ENCODE results near the gene U2AF2. TPM values are rescaled to one million over a fixed set of nuclear protein-coding genes. Genes with fewer than 3 reads are reported as not detected.

U2AF2 gene
- total and polyA plus RNA-seq, 11 donors: 39.9 to 104 (median 72.7) TPM

GRCh38 chr19:55655648-55656040 is 809 bp downstream of the U2AF2 start:
- H3K4me3 ChIP-seq: peak overlapping the region; percentile 66 to 99 (median 95)
- H3K27ac ChIP-seq: peak overlapping the region; percentile 94 to 100 (median 99)
- no peaks in the 10 kb centered on the region for H3K9me3 ChIP-seq
- ATAC-seq (no peak), DNase-seq (no peak)
- H3K4me1 ChIP-seq: peaks cover 12 to 56% (median 48%) of the 10 kb centered on the region in 12 donors
- 0 to 3% (median 1%) methylated on average over 19 of the region's 19 CpGs for WGBS, 4 donors
- no peak for TF ChIP-seq CTCF (IDR thresholded peaks at IDR 0.05)
- TF ChIP-seq POLR2A (IDR thresholded peaks at IDR 0.05): no peak
- intact Hi-C loops (cut with DNase I): loop anchor here in 1 of 10 donors (2.0 kb wide), 1 partner anchor 19 kb away; the partner anchor contains the start of gene EPN1
- H3K27me3 ChIP-seq: no peaks in the 10 kb centered on the region
- H3K36me3 ChIP-seq: peaks cover 0 to 24% (median 16%) of the 10 kb centered on the region in 9 donors

- Histone ChIP-seq H3K36me3 (peaks cover 0 to 31% (median 25%) of the 10 kb centered on the region in 9 donors), H3K4me3 (peak overlapping the region in 11 of 12 donors; percentile 66 to 99 (median 94)), H3K27me3 (no peaks in the 10 kb centered on the region), H3K27ac (peak overlapping the region in 1 of 12 donors; percentile 97), H3K4me1 (peaks cover 12 to 62% (median 48%) of the 10 kb centered on the region in 12 donors), H3K9me3 (no peaks in the 10 kb centered on the region)
- WGBS, 4 donors: 51 to 59% (median 57%) methylated on average over 7 of the region's 7 CpGs
- TF ChIP-seq POLR2A (IDR thresholded peaks at IDR 0.05) (no peak), CTCF (IDR thresholded peaks at IDR 0.05) (no peak)
- DNase-seq (no peak), ATAC-seq (no peak)
- intact Hi-C loops (cut with DNase I): no loop called here
These were observed 1.7 kb downstream of the U2AF2 start for GRCh38 chr19:55656552-55656951.

- WGBS, 4 donors: 38 to 45% (median 42%) methylated on average over 18 of the region's 18 CpGs
- Histone ChIP-seq H3K36me3 (peaks cover 0 to 37% (median 31%) of the 10 kb centered on the region in 9 donors), H3K9me3 (no peaks in the 10 kb centered on the region), H3K27me3 (no peaks in the 10 kb centered on the region), H3K27ac (no peak overlapping the region), H3K4me1 (peaks cover 12 to 62% (median 48%) of the 10 kb centered on the region in 12 donors), H3K4me3 (peak overlapping the region in 9 of 12 donors; percentile 17 to 99 (median 90))
- intact Hi-C loops (cut with DNase I): no loop called here
- TF ChIP-seq CTCF (IDR thresholded peaks at IDR 0.05): no peak
- TF ChIP-seq POLR2A (IDR thresholded peaks at IDR 0.05): no peak
- DNase-seq: no peak
- no peak for ATAC-seq
These were observed 2.3 kb downstream of the U2AF2 start for GRCh38 chr19:55656988-55657747.

- no peak for ATAC-seq
These were observed 4.1 kb downstream of the U2AF2 start for GRCh38 chr19:55658846-55659459.

More at GRCh38 chr19:55658846-55659459, 4.1 kb downstream of the U2AF2 start:
- no peak for TF ChIP-seq CTCF (IDR thresholded peaks at IDR 0.05)
- TF ChIP-seq POLR2A (IDR thresholded peaks at IDR 0.05): no peak
- Histone ChIP-seq H3K4me1 (peaks cover 12 to 57% (median 44%) of the 10 kb centered on the region in 12 donors), H3K27ac (no peak overlapping the region), H3K9me3 (no peaks in the 10 kb centered on the region), H3K4me3 (no peak overlapping the region), H3K27me3 (no peaks in the 10 kb centered on the region), H3K36me3 (peaks cover 3 to 54% (median 47%) of the 10 kb centered on the region in 9 donors)
- WGBS, 4 donors: 84 to 92% (median 90%) methylated on average over 32 to 37 of the region's 37 CpGs
- intact Hi-C loops (cut with DNase I): loop anchor here in 1 of 10 donors (2.0 kb wide), 1 partner anchor 14 kb away; no protein-coding TSS in a partner anchor
- no peak for DNase-seq

Measured in heart left ventricle (tissue), 16 donors.